Measurements from ENCODE around the gene VOPP1.
"Not testable (repeated sequence)": the region's sequence is repeated elsewhere in the genome, so short reads cannot be mapped to it uniquely, and the experiment has no call there.

Gene VOPP1

DNA sequence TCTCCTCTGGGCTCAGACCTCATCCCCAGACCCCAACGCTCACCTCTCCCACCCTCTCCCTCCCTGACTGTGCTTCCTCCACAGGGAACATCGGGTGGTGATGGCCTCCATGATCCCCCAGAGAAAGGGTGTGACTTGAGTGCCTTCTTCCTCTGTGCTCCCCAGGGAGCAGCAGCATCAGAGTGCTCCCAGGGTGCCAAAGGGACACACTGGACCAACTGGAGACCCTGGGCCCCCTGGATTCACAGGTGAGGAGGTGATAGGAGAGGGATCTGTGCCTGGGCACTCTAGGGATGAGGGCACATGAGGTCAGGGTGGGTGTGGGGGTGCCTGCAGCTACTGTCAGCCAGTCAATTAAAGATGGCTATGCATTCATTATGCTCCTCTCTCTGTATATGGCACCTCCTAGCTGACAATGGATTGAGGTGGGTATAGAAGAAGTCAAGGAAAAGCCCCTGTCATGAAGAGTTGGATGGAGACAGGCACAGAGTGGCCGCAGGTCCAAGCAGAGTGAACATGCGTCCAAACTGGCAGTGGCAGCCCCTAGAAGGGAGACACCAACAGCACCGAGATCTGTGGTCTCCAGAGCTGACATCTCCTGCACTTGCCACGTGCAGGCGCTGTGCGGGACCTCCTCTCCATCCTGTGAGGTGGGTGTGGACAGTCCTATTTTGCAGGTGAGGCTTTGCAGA lies 15.5 kb upstream of the VOPP1 start:
- TF ChIP-seq EZH2phosphoT487 (conservative IDR thresholded peaks at IDR 0.05; ENCODE audit: low read length), result no peak
- no peak for TF ChIP-seq CTCF (IDR thresholded peaks at IDR 0.05; ENCODE audit: insufficient read depth, low read length, poor library complexity, severe bottlenecking)
- no peaks in the 10 kb centered on the region for H3F3A ChIP-seq (ENCODE audit: insufficient read depth)
- H3K27ac ChIP-seq (ENCODE audit: low read depth, low read length), result no peak overlapping the region
- H3K9ac ChIP-seq (ENCODE audit: low read length), result no peak overlapping the region
- H3K79me2 ChIP-seq (ENCODE audit: insufficient read depth, low read length), result no peaks in the 10 kb centered on the region
- H3K4me3 ChIP-seq (ENCODE audit: insufficient read depth, low read length, poor library complexity, severe bottlenecking), result no peak overlapping the region
- H3K36me3 ChIP-seq (ENCODE audit: low read length), result no peaks in the 10 kb centered on the region
- no peak overlapping the region for H3K4me2 ChIP-seq (ENCODE audit: low read depth, low read length, poor library complexity, severe bottlenecking)
- no peaks in the 10 kb centered on the region for H4K20me1 ChIP-seq (ENCODE audit: low read depth, low read length)
- no peak overlapping the region for H2AFZ ChIP-seq (ENCODE audit: low read depth, low read length, severe bottlenecking)
- H3K9me3 ChIP-seq (ENCODE audit: insufficient read depth, low read length), result no peaks in the 10 kb centered on the region
- H3K27me3 ChIP-seq (ENCODE audit: low read length), result no peaks in the 10 kb centered on the region
- H3K9me2 ChIP-seq (replicated peaks; ENCODE audit: insufficient read depth, low read length), result no peaks in the 10 kb centered on the region

DNA sequence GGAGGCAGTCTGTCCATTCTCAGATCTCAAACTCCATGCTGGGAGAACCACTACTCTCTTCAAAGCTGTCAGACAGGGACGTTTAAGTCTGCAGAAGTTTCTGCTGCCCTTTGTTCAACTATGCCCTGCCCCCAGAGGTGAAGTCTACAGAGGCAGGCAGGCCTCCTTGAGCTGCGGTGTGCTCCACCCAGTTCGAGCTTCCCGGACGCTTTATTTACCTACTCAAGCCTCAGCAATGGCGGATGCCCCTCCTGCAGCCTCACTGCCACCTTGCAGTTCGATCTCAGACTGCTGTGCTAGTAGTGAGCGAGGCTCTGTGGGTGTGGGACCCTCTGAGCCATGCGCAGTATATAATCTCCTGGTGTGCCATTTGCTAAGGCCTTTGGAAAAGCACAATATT lies 10.4 kb upstream of the VOPP1 start:
- not testable (repeated sequence) for H3K79me2 ChIP-seq (ENCODE audit: insufficient read depth, low read length); H3K9ac ChIP-seq (ENCODE audit: low read length); H3K9me2 ChIP-seq (replicated peaks; ENCODE audit: insufficient read depth, low read length); H4K20me1 ChIP-seq (ENCODE audit: low read depth, low read length); H3K4me2 ChIP-seq (ENCODE audit: low read depth, low read length, poor library complexity, severe bottlenecking); H2AFZ ChIP-seq (ENCODE audit: low read depth, low read length, severe bottlenecking); H3F3A ChIP-seq (ENCODE audit: insufficient read depth); H3K9me3 ChIP-seq (ENCODE audit: insufficient read depth, low read length); H3K27me3 ChIP-seq (ENCODE audit: low read length); H3K36me3 ChIP-seq (ENCODE audit: low read length); H3K27ac ChIP-seq (ENCODE audit: low read depth, low read length); H3K4me3 ChIP-seq (ENCODE audit: insufficient read depth, low read length, poor library complexity, severe bottlenecking)

DNA sequence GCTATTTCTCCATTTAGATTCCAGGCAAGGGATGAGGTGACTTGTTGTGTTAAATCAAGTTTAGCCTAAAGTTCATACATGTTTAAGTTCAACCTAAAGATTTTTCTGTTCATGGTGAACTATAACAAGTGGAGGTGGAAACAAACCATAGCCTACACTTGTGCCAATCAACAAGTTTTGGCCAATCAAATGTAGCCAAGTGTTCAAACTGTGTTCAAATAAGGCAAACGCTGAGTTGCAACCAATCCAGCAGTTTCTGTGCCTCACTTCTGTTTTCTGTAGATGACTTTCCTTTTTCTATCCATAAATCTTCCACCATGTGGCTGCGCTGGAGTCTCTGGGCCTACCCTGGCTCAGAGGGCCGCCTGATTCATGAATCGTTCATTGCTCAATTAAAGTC lies 4.5 kb upstream of the VOPP1 start:
- Histone ChIP-seq H3K9me3 (ENCODE audit: insufficient read depth, low read length) (no peaks in the 10 kb centered on the region), H3K4me2 (ENCODE audit: low read depth, low read length, poor library complexity, severe bottlenecking) (no peak overlapping the region), H4K20me1 (ENCODE audit: low read depth, low read length) (no peaks in the 10 kb centered on the region), H3K36me3 (ENCODE audit: low read length) (no peaks in the 10 kb centered on the region), H3K79me2 (ENCODE audit: insufficient read depth, low read length) (peaks cover 2% of the 10 kb centered on the region), H3K27ac (ENCODE audit: low read depth, low read length) (no peak overlapping the region), H3K9me2 (replicated peaks; ENCODE audit: insufficient read depth, low read length) (no peaks in the 10 kb centered on the region), H3K4me3 (ENCODE audit: insufficient read depth, low read length, poor library complexity, severe bottlenecking) (no peak overlapping the region), H3K9ac (ENCODE audit: low read length) (no peak overlapping the region), H2AFZ (ENCODE audit: low read depth, low read length, severe bottlenecking) (no peak overlapping the region), H3F3A (ENCODE audit: insufficient read depth) (no peaks in the 10 kb centered on the region; the same call in 1 of the 2 replicates), H3K27me3 (ENCODE audit: low read length) (no peaks in the 10 kb centered on the region)
- TF ChIP-seq EZH2phosphoT487 (conservative IDR thresholded peaks at IDR 0.05; ENCODE audit: low read length) (no peak), CTCF (IDR thresholded peaks at IDR 0.05; ENCODE audit: insufficient read depth, low read length, poor library complexity, severe bottlenecking) (no peak)

DNA sequence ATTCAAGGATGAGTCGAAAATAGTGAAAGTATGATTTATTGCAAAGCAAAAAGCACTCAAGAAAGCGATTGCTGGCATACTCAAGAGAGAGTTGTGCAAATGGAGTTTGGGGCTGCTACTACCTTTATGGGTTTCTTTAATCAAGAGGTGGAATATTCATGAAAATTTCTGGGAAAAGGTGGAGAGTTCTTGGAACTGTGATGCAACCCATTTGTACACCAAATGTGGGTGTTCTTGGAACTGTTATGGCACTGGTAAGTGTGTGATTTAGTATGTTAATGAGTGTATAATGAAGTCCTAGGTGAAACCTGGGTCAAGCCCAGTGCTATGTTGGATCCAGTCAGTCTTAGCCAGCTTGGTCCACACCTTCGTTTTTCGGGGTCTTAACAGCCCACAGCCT lies 3.4 kb upstream of the VOPP1 start:
- H3K27ac ChIP-seq (ENCODE audit: low read depth, low read length), result no peak overlapping the region
- 0 out of 2 replicates have a peak, but pooled peaks cover 4% of the 10 kb centered on the region for H4K20me1 ChIP-seq (ENCODE audit: low read depth, low read length)
- H3K36me3 ChIP-seq (ENCODE audit: low read length), result no peaks in the 10 kb centered on the region
- H3K9me3 ChIP-seq (ENCODE audit: insufficient read depth, low read length), result no peaks in the 10 kb centered on the region
- H3K9ac ChIP-seq (ENCODE audit: low read length), result no peak overlapping the region
- peaks cover 5% of the 10 kb centered on the region; the same call in 1 of the 2 replicates for H3F3A ChIP-seq (ENCODE audit: insufficient read depth)
- H3K4me2 ChIP-seq (ENCODE audit: low read depth, low read length, poor library complexity, severe bottlenecking), result no peak overlapping the region
- peaks cover 13% of the 10 kb centered on the region for H3K79me2 ChIP-seq (ENCODE audit: insufficient read depth, low read length)
- H2AFZ ChIP-seq (ENCODE audit: low read depth, low read length, severe bottlenecking), result no peak overlapping the region
- H3K27me3 ChIP-seq (ENCODE audit: low read length), result no peaks in the 10 kb centered on the region
- TF ChIP-seq EZH2phosphoT487 (conservative IDR thresholded peaks at IDR 0.05; ENCODE audit: low read length) (no peak), CTCF (IDR thresholded peaks at IDR 0.05; ENCODE audit: insufficient read depth, low read length, poor library complexity, severe bottlenecking) (no peak)
- no peak overlapping the region for H3K4me3 ChIP-seq (ENCODE audit: insufficient read depth, low read length, poor library complexity, severe bottlenecking)
- no peaks in the 10 kb centered on the region for H3K9me2 ChIP-seq (replicated peaks; ENCODE audit: insufficient read depth, low read length)
